A549 (cell line): ENCODE results near the gene CDH4. TPM values are rescaled to one million over a fixed set of nuclear protein-coding genes. Genes with fewer than 3 reads are reported as not detected.

Experiments used
- ATAC-seq, 2 experiments: fragments of 200-7000 bp in 1 of 2; fragments of >200 bp in 1 of 2; cut with Nextera tagmentation in 1 of 2; cut with Tn5 transposase in 1 of 2; 3 replicates each; pipeline versions ENCODE4 v1.8.0 to v1.9.1; 2018 to 2020; ENCODE audit warnings: mild to moderate bottlenecking in 1 of 2, moderate library complexity in 1 of 2
- CTCF ChIA-PET: fragments of 300-600 bp; sonication (Branson Sonifier 250); formaldehyde crosslinking; extraction: SDS; loops from one replicate; lab custom pipeline; 2021; ENCODE audit warnings: antibody characterized with exemption, inconsistent platforms; lab: Yijun Ruan, JAX
- POLR2A ChIA-PET: fragments of 350-600 bp; formaldehyde crosslinking; extraction: SDS; loops from one replicate; lab custom pipeline; 2021; ENCODE audit warnings: antibody characterized with exemption, inconsistent platforms; lab: Yijun Ruan, JAX
- DNase-seq, 2 experiments: peaks; one replicate each; pipeline versions ENCODE4 v3.0.0 to v3.0.0-alpha.2; 2011 to 2016; ENCODE audit warnings: low read depth in 1 of 2, low spot score in 1 of 2
- FAIRE-seq: peaks from 2 replicates; lab custom pipeline; 2011; peaks lifted over from hg19 to GRCh38; lab: Jason Lieb, UNC
- H3K27ac ChIP-seq, 2 experiments: fragments of >200 bp; sonication (Bioruptor Twin); formaldehyde crosslinking; 3 replicates each; pipeline ENCODE4 v1.5.1; 2016 to 2017
- H3K4me1 ChIP-seq: fragments of >200 bp; sonication (Bioruptor Twin); formaldehyde crosslinking; 3 replicates; pipeline ENCODE4 v1.6.1; 2016
- H3K4me2 ChIP-seq: fragments of >200 bp; sonication (Bioruptor Twin); formaldehyde crosslinking; 3 replicates; pipeline ENCODE4 v1.6.1; 2016
- H3K4me3 ChIP-seq: fragments of >200 bp; sonication (Bioruptor Twin); formaldehyde crosslinking; 3 replicates; pipeline ENCODE4 v1.5.1; 2016
- H3K9me3 ChIP-seq: fragments of >200 bp; sonication (Bioruptor Twin); formaldehyde crosslinking; 3 replicates; pipeline ENCODE4 v1.6.1; 2016
- BCL3 ChIP-seq: fragments of >200 bp; sonication (Bioruptor Twin); formaldehyde crosslinking; IDR thresholded peaks from 3 replicates; pipeline ENCODE4 v1.6.1; 2016
- CBX2 ChIP-seq: fragments of 200-600 bp; sonication (generic); IDR thresholded peaks from 2 replicates; pipeline ENCODE4 v1.6.1; 2016; ENCODE audit warnings: low read depth, mild to moderate bottlenecking, borderline replicate concordance
- CEBPB ChIP-seq, 2 experiments: fragments of >200 bp in 1 of 2; sonication (Bioruptor Twin) in 1 of 2; formaldehyde crosslinking in 1 of 2; IDR thresholded peaks; 2 replicates each; pipeline ENCODE4 v1.6.1; 2012 to 2016
- CTCF ChIP-seq: fragments of >200 bp; sonication (Bioruptor Twin); formaldehyde crosslinking; IDR thresholded peaks from 3 replicates; pipeline ENCODE4 v1.5.1; 2016
- ELK1 ChIP-seq: fragments of 150-350 bp; IDR thresholded peaks from 2 replicates; pipeline ENCODE4 v1.6.1; 2014; ENCODE audit warnings: low read depth, mild to moderate bottlenecking, low read length
- EP300 ChIP-seq, 2 experiments: fragments of >200 bp; sonication (Bioruptor Twin); formaldehyde crosslinking; IDR thresholded peaks; 2 replicates in 1 of 2; 3 replicates in 1 of 2; pipeline ENCODE4 v1.6.1; 2016 to 2017
- GATA3 ChIP-seq: IDR thresholded peaks from 2 replicates; pipeline ENCODE4 v1.6.1; 2012; ENCODE audit warnings: borderline replicate concordance
- HMGXB4 ChIP-seq: fragments of 250-450 bp; sonication (Bioruptor Pico); IDR thresholded peaks from 2 replicates; pipeline ENCODE4 v1.5.0; 2021; ENCODE audit warnings: mild to moderate bottlenecking, moderate library complexity, borderline replicate concordance
- JUN ChIP-seq, 2 experiments: fragments of >200 bp; sonication (Bioruptor Twin); formaldehyde crosslinking; IDR thresholded peaks; 2 replicates in 1 of 2; 3 replicates in 1 of 2; pipeline ENCODE4 v1.6.1; 2016 to 2017
- JUNB ChIP-seq: fragments of >200 bp; sonication (Bioruptor Twin); formaldehyde crosslinking; IDR thresholded peaks from 2 replicates; pipeline ENCODE4 v1.6.1; 2016
- KDM1A ChIP-seq: fragments of 200-600 bp; sonication (generic); IDR thresholded peaks from 2 replicates; pipeline ENCODE4 v1.6.1; 2016; ENCODE audit warnings: low read depth, mild to moderate bottlenecking
- MAFK ChIP-seq: fragments of 450-650 bp; IDR thresholded peaks from 2 replicates; pipeline ENCODE4 v1.6.1; 2014; ENCODE audit not compliant: partially characterized antibody
- NR3C1 ChIP-seq: fragments of >200 bp; sonication (Bioruptor Twin); formaldehyde crosslinking; IDR thresholded peaks from 3 replicates; pipeline ENCODE4 v1.6.1; 2017
- POLR2A ChIP-seq: IDR thresholded peaks from 2 replicates; pipeline ENCODE4 v1.6.1; 2012; ENCODE audit warnings: mild to moderate bottlenecking, low read length
- RARB ChIP-seq: fragments of 250-450 bp; sonication (Bioruptor Pico); IDR thresholded peaks from 2 replicates; pipeline ENCODE4 v1.8.0; 2021; ENCODE audit warnings: mild to moderate bottlenecking, moderate library complexity
- RFX5 ChIP-seq: fragments of 450-650 bp; IDR thresholded peaks from 2 replicates; pipeline ENCODE4 v1.7.1; 2014; ENCODE audit warnings: antibody characterized with exemption, mild to moderate bottlenecking, moderate library complexity
- RNF2 ChIP-seq: fragments of 200-600 bp; sonication (generic); IDR thresholded peaks from 2 replicates; pipeline ENCODE4 v1.6.1; 2016; ENCODE audit warnings: low read depth, mild to moderate bottlenecking, antibody characterized with exemption, moderate library complexity, borderline replicate concordance
- SMC3 ChIP-seq: fragments of >200 bp; sonication (Bioruptor Twin); formaldehyde crosslinking; IDR thresholded peaks from 3 replicates; pipeline ENCODE4 v1.6.1; 2018; ENCODE audit warnings: inconsistent platforms
- SREBF2 ChIP-seq: fragments of 450-650 bp; IDR thresholded peaks from 2 replicates; pipeline ENCODE4 v1.6.1; 2014; ENCODE audit warnings: mild to moderate bottlenecking, moderate library complexity
- WGBS: methylation state at CpG from one replicate; pipeline ENCODE4 v1.1.6; 2017; ENCODE audit errors: missing lambda C conversion rate; 5-methylcytosine and 5-hydroxymethylcytosine counted together
- polyA plus RNA-seq, 4 experiments: library from polyadenylated mRNA; depleted of rRNA in 3 of 4; stranded (reverse); fragments of >200 nt; fragmentation: RNase III in 1 of 4; extraction: RNeasy Plus Mini Kit Qiagen cat#74134 plus additional on column Dnase treatment in 1 of 4; gene quantifications; 2 replicates in 3 of 4; 3 replicates in 1 of 4; pipeline ENCODE4 v1.2.3, GENCODE V29; 2011 to 2017
- TF ChIP-seq, protein P1 (sequence below): fragments of 200-600 bp; sonication (generic); IDR thresholded peaks from 2 replicates; pipeline ENCODE4 v1.6.1; 2016; ENCODE audit warnings: antibody characterized with exemption, mild to moderate bottlenecking, moderate library complexity
- TF ChIP-seq, protein P2 (sequence below): fragments of 450-650 bp; IDR thresholded peaks from 2 replicates; pipeline ENCODE4 v1.6.1; 2014; ENCODE audit warnings: antibody characterized with exemption

Gene CDH4
- polyA plus RNA-seq, 2 of the 4 experiments (the other 2 are of a cell fraction), result 3.4 to 10.3 TPM

DNA sequence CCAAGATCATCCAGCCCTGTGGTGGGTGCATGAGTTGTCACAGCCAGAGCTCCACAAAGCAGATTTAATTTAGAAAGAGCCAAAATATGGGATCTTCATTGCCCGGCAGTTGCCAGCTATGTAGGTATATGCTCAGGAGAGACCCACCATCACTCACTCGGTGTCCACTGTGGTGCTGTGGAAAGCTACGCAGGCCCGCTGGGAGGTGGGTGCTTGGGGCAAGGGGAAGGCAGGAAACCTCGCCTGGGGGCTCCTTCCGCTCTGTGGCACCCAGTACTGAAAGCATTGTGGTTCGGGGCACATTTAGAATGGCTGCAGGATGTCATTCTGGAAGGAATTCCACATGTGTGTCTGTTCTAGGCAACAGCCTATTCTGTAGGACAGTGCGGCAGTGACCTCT, 553.7 kb downstream of the CDH4 start (continued):
- TF ChIP-seq, protein P1, sequence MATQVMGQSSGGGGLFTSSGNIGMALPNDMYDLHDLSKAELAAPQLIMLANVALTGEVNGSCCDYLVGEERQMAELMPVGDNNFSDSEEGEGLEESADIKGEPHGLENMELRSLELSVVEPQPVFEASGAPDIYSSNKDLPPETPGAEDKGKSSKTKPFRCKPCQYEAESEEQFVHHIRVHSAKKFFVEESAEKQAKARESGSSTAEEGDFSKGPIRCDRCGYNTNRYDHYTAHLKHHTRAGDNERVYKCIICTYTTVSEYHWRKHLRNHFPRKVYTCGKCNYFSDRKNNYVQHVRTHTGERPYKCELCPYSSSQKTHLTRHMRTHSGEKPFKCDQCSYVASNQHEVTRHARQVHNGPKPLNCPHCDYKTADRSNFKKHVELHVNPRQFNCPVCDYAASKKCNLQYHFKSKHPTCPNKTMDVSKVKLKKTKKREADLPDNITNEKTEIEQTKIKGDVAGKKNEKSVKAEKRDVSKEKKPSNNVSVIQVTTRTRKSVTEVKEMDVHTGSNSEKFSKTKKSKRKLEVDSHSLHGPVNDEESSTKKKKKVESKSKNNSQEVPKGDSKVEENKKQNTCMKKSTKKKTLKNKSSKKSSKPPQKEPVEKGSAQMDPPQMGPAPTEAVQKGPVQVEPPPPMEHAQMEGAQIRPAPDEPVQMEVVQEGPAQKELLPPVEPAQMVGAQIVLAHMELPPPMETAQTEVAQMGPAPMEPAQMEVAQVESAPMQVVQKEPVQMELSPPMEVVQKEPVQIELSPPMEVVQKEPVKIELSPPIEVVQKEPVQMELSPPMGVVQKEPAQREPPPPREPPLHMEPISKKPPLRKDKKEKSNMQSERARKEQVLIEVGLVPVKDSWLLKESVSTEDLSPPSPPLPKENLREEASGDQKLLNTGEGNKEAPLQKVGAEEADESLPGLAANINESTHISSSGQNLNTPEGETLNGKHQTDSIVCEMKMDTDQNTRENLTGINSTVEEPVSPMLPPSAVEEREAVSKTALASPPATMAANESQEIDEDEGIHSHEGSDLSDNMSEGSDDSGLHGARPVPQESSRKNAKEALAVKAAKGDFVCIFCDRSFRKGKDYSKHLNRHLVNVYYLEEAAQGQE, result no peak
- TF ChIP-seq CTCF (no peak), JUN (IDR thresholded peaks at IDR 0.05) (no peak), SREBF2 (no peak), CEBPB (IDR thresholded peaks at IDR 0.05) (no peak), EP300 (IDR thresholded peaks at IDR 0.05) (no peak), KDM1A (no peak), RNF2 (no peak)

DNA sequence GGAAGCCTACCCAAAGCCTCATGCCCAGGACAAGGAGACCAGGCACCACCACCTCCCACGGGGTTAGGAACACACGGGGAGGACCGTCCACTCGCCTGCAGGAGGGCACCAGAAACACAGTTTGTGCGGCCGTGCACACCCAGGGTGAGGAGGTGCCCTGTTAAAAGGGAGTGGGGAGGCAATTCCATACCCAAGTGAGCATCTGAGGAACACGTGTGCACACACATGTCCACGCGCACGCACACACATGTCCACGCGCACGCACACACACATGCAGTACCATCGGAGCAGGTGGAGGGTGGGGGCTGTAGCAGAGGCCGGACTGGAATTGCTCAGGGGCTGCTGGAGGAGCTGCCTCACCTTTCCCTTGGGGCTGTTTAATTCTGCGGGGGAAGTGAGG, 554.3 kb downstream of the CDH4 start:
- Histone ChIP-seq H3K4me2 (no peak overlapping the region), H3K4me1 (no peaks in the 10 kb centered on the region)
- ATAC-seq (no peak), FAIRE-seq (no peak)
- POLR2A ChIA-PET, result no interaction called here
- no peak for TF ChIP-seq KDM1A
- TF ChIP-seq, all 56 proteins: peak for 0
- H3K9me3 ChIP-seq, result no peaks in the 10 kb centered on the region
- DNase-seq, result no peak
- CTCF ChIA-PET, result no interaction called here
- 67% methylated on average over 16 of the region's 16 CpGs for WGBS
- no peak overlapping the region for H3K27ac ChIP-seq
- H3K4me3 ChIP-seq, result no peak overlapping the region

DNA sequence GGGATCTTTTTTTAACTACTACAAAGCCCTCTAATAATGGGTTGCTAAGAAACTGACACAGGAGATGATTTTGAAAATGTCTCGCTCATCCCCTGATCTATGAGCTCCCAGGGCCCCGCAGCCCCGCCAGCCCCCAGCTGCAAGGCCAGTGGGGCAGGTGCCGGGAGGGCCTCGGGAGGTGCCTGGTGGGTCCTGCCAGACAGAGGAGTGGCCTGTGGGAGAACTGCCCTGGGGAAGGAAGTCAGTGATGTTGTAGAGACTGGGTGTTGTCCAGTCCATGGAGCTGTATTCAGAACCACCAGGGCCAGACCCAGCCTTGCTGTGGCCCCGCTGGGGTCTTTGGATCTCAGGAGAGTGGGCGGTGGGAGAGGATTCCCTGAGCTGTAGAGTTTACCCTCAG, 554.9 kb downstream of the CDH4 start:
- no peaks in the 10 kb centered on the region for H3K9me3 ChIP-seq
- POLR2A ChIA-PET, result no interaction called here
- TF ChIP-seq HMGXB4 (CRISPR knock-in tag) (no peak), RARB (CRISPR knock-in tag) (no peak), CBX2 (no peak), ELK1 (no peak), BCL3 (no peak), JUNB (no peak), GATA3 (no peak), SMC3 (no peak), POLR2A (no peak), RFX5 (no peak), NR3C1 (no peak), MAFK (no peak)
- TF ChIP-seq, protein P2, sequence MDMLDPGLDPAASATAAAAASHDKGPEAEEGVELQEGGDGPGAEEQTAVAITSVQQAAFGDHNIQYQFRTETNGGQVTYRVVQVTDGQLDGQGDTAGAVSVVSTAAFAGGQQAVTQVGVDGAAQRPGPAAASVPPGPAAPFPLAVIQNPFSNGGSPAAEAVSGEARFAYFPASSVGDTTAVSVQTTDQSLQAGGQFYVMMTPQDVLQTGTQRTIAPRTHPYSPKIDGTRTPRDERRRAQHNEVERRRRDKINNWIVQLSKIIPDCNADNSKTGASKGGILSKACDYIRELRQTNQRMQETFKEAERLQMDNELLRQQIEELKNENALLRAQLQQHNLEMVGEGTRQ, result no peak
- TF ChIP-seq, all 56 proteins: peak for 0
- DNase-seq (no peak), ATAC-seq (no peak), FAIRE-seq (no peak)
- Histone ChIP-seq H3K27ac (no peak overlapping the region), H3K4me3 (no peak overlapping the region), H3K4me1 (no peaks in the 10 kb centered on the region), H3K4me2 (no peak overlapping the region)
- 69% methylated on average over 5 of the region's 7 CpGs for WGBS
- CTCF ChIA-PET, result interaction anchor here (0.8 to 1.8 kb wide), 2 partner anchors 8 to 27 kb away, joined by 3 to 4 read pairs; no protein-coding TSS in a partner anchor
